Fibroblast of lung (primary cell): ENCODE data around the gene PIK3CA. TPM values are rescaled to one million over a fixed set of nuclear protein-coding genes. Genes with fewer than 3 reads are reported as not detected.

Experiments
- DNase-seq, 2 donors: peaks; one replicate each; pipeline versions ENCODE4 v3.0.0 to v3.0.0-alpha.2; 2010; ENCODE audit warnings: low read depth in 2 of 2
- H2AFZ ChIP-seq: 2 replicates; pipeline ENCODE4 v1.5.1; 2012; ENCODE audit warnings: low read length, control low read depth, inconsistent platforms
- H3K27ac ChIP-seq: 2 replicates; pipeline ENCODE4 v1.5.1; 2011; ENCODE audit warnings: low read length, control low read depth; ENCODE audit not compliant: insufficient read depth
- H3K27me3 ChIP-seq: 2 replicates; pipeline ENCODE4 v1.5.1; 2011; ENCODE audit warnings: mild to moderate bottlenecking, low read length; ENCODE audit not compliant: control insufficient read depth, insufficient read depth
- H3K36me3 ChIP-seq: 2 replicates; pipeline ENCODE4 v1.5.1; 2011; ENCODE audit warnings: low read length; ENCODE audit not compliant: control insufficient read depth, insufficient read depth
- H3K4me1 ChIP-seq: 2 replicates; pipeline ENCODE4 v1.5.1; 2011; ENCODE audit warnings: low read length; ENCODE audit not compliant: control insufficient read depth, insufficient read depth; ENCODE audit errors: extremely low read depth
- H3K4me2 ChIP-seq: 2 replicates; pipeline ENCODE4 v1.5.1; 2011; ENCODE audit warnings: low read length, control low read depth; ENCODE audit not compliant: insufficient read depth; ENCODE audit errors: extremely low read depth
- H3K4me3 ChIP-seq, 4 experiments: fragments of 200-600 bp in 1 of 4; sonication (generic) in 1 of 4; replicated peaks in 1 of 4; 2 replicates each; pipeline ENCODE4 v1.5.1; 2011 to 2016; ENCODE audit warnings: low read length in 4 of 4, low read depth in 3 of 4, mild to moderate bottlenecking in 3 of 4, control low read depth in 2 of 4, inconsistent platforms in 1 of 4, mixed read lengths in 1 of 4; ENCODE audit not compliant: insufficient read depth in 1 of 4; ENCODE audit errors: control extremely low read depth in 1 of 4
- H3K79me2 ChIP-seq: 2 replicates; pipeline ENCODE4 v1.5.1; 2012; ENCODE audit warnings: mild to moderate bottlenecking, low read length, inconsistent platforms; ENCODE audit not compliant: control insufficient read depth, insufficient read depth
- H3K9ac ChIP-seq: 2 replicates; pipeline ENCODE4 v1.5.1; 2011; ENCODE audit warnings: mild to moderate bottlenecking, low read length, control low read depth; ENCODE audit not compliant: insufficient read depth
- H3K9me3 ChIP-seq: 2 replicates; pipeline ENCODE4 v1.5.1; 2012; ENCODE audit warnings: low read depth, low read length; ENCODE audit not compliant: control insufficient read depth, insufficient read depth
- H4K20me1 ChIP-seq: 2 replicates; pipeline ENCODE4 v1.5.1; 2011; ENCODE audit warnings: low read length; ENCODE audit not compliant: control insufficient read depth, insufficient read depth; ENCODE audit errors: extremely low read depth
- CTCF ChIP-seq, 2 donors: IDR thresholded peaks in 1 of 2; conservative IDR thresholded peaks in 1 of 2; 1 replicate in 1 of 2; 2 replicates in 1 of 2; pipeline ENCODE4 v1.5.1; 2011 to 2012; ENCODE audit warnings: low read length in 2 of 2, control low read depth in 1 of 2, inconsistent platforms in 1 of 2, low read depth in 1 of 2, mild to moderate bottlenecking in 1 of 2
- EZH2 ChIP-seq: IDR thresholded peaks from 2 replicates; pipeline ENCODE4 v1.5.1; 2012; ENCODE audit warnings: low read length, control low read depth, mild to moderate bottlenecking; ENCODE audit errors: missing control alignments
- polyA plus RNA-seq, 2 donors: library from polyadenylated mRNA; depleted of rRNA in 1 of 2; stranded (reverse) in 1 of 2; unstranded in 1 of 2; fragments of >200 nt; gene quantifications; 2 replicates each; pipeline ENCODE4 v1.2.1, GENCODE V29; 2011 to 2012; ENCODE audit warnings: missing spikeins in 1 of 2
- total RNA-seq: library from RNA; depleted of rRNA; stranded (reverse); fragments of >200 nt; gene quantifications from 2 replicates; pipeline ENCODE4 v1.2.1, GENCODE V29; 2014

PIK3CA gene
- total and polyA plus RNA-seq, 2 donors (not counting 1 experiment from before 2014, with no cell fraction given), result 20.8 to 28.9 TPM

DNA sequence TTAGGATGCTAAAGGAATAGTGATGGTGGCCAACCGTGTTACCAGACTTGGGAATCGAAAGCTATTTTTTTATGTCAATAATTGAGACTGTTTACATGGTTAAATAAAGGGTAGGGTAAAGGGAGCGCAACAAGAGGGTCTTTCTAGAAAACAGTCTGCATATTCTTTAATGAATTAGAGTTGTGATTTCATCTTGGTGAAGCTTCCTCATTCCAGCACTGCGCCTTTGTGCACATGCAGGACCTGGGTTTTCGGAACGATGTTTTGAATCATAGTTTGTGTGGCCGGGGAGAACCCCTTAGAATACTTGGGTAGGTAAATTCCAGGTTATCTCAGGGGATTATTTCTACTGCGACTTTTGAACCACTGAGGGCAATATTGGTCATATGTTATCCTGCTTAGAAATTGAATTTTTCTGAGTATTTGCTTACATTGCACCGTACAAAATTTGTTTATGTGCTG, 1.3 kb downstream of the PIK3CA start:
- H3K4me1 ChIP-seq, result peaks cover 2% of the 10 kb centered on the region
- H3K9me3 ChIP-seq, result no peaks in the 10 kb centered on the region
- peak overlapping the region; percentile 85 to 97 (median 88) for H3K4me3 ChIP-seq
- H3K27me3 ChIP-seq, result no peaks in the 10 kb centered on the region
- DNase-seq, result peak; percentile 41 to 45
- H3K4me2 ChIP-seq, result peak overlapping the region; percentile 94
- no peak for TF ChIP-seq CTCF (conservative IDR thresholded peaks at IDR 0.05 in 1 of 2, IDR thresholded peaks at IDR 0.05 in 1 of 2; ENCODE audit: low read depth in 1 of 2, low read length in 2 of 2)
- no peak for TF ChIP-seq EZH2
- H3K79me2 ChIP-seq, result peaks cover 55% of the 10 kb centered on the region
- H3K9ac ChIP-seq, result peak overlapping the region; percentile 39
- no peaks in the 10 kb centered on the region for H4K20me1 ChIP-seq
- H2AFZ ChIP-seq, result no peak overlapping the region
- H3K27ac ChIP-seq, result peak overlapping the region; percentile 85
- H3K36me3 ChIP-seq, result no peaks in the 10 kb centered on the region

DNA sequence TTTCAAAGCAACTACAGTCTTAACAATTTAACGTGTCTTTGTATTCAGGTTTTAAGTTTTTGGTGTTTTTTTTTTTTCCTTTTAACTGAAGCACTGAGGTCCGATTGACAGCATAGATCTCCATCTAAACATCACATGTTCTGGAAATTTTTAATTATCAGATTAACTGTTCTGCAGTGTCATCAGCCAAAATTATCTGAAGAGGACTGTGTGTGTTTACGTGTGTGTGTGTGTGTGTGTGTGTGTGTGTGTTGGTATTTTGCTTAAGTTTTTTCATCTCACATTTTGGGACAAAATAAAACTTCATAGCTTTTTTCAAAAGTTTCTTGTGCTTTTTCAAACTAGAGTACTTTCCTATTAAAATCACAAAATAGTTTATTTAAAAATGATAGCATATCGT, 1.8 kb downstream of the PIK3CA start:
- no peak overlapping the region for H2AFZ ChIP-seq
- H3K9ac ChIP-seq, result peak overlapping the region; percentile 39
- H3K79me2 ChIP-seq, result peaks cover 57% of the 10 kb centered on the region
- peaks cover 2% of the 10 kb centered on the region for H3K4me1 ChIP-seq
- H3K36me3 ChIP-seq, result no peaks in the 10 kb centered on the region
- H3K27ac ChIP-seq, result peak overlapping the region; percentile 85
- no peaks in the 10 kb centered on the region for H4K20me1 ChIP-seq
- TF ChIP-seq EZH2, result no peak
- no peak for TF ChIP-seq CTCF (conservative IDR thresholded peaks at IDR 0.05 in 1 of 2, IDR thresholded peaks at IDR 0.05 in 1 of 2; ENCODE audit: low read depth in 1 of 2, low read length in 2 of 2)
- no peaks in the 10 kb centered on the region for H3K27me3 ChIP-seq
- H3K4me2 ChIP-seq, result peak overlapping the region; percentile 94
- peak overlapping the region; percentile 85 to 97 (median 88) for H3K4me3 ChIP-seq
- peak in 1 of 2 donors; percentile 15 for DNase-seq
- H3K9me3 ChIP-seq, result no peaks in the 10 kb centered on the region

DNA sequence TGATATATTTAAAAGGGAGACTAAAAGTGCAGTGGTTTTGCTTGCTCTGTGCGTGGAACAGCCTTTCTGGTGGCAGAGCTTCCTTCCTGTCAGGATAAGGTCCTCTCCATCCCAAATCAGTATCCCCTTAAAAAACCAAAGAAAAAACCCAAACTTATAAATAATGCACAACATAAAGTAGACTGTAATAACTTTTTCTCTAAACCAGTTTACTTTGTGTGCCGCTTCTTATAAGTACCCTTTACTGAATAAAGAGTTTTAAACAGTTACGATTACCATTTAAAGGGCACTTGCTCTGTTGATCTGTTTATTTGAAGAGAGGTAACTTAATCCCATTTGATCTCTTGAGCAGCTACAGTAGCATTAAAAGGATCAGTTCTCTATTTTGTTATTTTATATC, 2.5 kb downstream of the PIK3CA start:
- peak overlapping the region; percentile 40 for H3K4me2 ChIP-seq
- DNase-seq, result no peak
- no peak overlapping the region for H3K27ac ChIP-seq
- H2AFZ ChIP-seq, result no peak overlapping the region
- H3K79me2 ChIP-seq, result peaks cover 62% of the 10 kb centered on the region
- H3K9ac ChIP-seq, result no peak overlapping the region
- H3K4me1 ChIP-seq, result peaks cover 2% of the 10 kb centered on the region
- TF ChIP-seq EZH2 (no peak), CTCF (conservative IDR thresholded peaks at IDR 0.05 in 1 of 2, IDR thresholded peaks at IDR 0.05 in 1 of 2; ENCODE audit: low read depth in 1 of 2, low read length in 2 of 2) (no peak)
- H3K4me3 ChIP-seq, result peak overlapping the region; percentile 4 to 91 (median 46)
- no peaks in the 10 kb centered on the region for H3K36me3 ChIP-seq
- H3K9me3 ChIP-seq, result no peaks in the 10 kb centered on the region
- H3K27me3 ChIP-seq, result no peaks in the 10 kb centered on the region
- H4K20me1 ChIP-seq, result no peaks in the 10 kb centered on the region
